ENCODE results near the gene GDF2.

The GDF2 gene

DNA sequence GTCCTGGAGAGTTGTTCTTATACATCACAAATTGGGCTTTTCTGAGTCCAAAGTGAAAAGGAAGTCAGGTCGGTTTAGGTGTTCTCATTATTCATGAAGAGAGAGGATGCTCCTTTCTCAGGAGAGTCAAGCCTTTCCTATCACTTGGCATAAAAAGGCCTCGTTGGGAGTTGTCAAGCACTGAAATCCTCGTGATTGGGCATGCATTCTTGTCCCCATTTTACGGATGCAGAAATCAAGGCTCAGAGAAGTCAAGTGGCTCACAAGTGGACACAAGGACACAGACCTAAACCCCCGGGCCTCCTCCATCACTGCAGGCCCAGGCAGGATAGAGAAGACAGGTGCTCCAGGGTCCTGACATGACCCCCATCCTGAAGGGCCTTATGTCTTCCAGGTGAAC, 34.5 kb downstream of the GDF2 start:
- DNase-seq: no peak

DNA sequence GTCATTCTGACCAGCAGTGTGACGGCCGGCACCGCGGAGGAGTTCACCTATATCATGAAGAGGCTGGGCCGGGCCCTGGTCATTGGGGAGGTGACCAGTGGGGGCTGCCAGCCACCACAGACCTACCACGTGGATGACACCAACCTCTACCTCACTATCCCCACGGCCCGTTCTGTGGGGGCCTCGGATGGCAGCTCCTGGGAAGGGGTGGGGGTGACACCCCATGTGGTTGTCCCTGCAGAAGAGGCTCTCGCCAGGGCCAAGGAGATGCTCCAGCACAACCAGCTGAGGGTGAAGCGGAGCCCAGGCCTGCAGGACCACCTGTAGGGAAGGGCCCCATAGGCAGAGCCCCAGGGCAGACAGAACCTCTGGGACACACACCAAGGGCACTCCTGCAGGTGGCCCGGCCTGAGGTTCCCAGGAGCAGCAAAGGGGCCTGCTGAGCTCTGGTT, 34.9 kb downstream of the GDF2 start:
- no peak for DNase-seq

DNA sequence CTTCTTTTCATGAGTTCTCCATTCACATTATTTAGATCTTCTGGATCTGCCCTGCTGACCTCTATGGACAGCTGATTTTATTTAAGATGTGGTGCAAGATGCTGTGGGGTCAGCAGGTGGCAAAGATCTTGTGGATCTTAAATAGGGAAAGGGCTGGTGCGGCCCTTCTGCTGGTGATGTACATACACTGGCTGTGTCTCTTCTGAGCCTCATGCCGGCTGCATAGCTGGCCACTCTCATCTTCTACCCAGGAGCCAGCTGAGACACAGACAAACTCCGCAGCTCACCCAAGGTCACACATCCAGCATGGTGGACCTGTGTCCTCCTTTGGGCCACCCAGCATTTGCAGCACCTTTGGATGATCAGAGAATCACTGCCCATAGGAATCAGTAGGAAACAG, 35.7 kb downstream of the GDF2 start:
- no peak for DNase-seq

DNA sequence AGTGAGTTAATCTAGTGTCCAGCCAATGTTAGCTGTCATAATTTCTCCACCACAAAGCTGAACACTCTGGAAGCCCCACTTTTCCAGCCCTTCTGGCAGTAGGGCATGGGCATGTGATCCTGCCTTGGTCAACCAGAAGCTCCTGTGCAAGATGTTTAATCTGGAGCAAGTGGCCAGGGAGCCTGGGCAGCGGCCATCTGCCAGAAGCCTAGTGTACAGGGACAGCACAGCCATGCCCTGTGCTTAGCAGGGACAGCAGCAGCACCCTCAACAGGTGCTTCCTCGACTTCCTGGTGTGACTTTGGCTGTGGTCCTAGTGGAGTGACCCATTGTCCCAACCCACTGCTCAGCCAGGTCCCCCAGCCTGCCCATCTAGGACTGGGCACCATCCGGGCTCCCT, 36.2 kb downstream of the GDF2 start:
- DNase-seq: no peak

DNA sequence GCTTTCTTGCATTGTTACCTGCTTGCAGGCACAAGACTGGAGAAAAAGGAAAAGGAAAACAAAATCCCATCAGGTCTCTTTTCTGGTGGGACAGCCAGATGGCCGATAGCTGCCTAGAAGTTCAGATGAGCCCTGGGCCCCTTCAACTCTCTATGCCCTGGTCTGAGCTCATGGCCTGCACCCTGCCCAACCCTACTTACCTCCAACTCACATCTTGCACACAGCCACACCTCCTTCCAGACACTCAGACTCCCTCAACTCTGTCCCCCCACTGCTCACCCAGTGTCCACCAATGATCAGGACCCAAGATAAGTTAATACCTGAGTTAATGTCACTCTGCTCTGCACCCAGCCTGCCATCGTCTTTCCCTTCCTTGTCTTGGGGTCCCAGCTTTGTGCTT, 36.8 kb downstream of the GDF2 start:
- no peak for DNase-seq

DNA sequence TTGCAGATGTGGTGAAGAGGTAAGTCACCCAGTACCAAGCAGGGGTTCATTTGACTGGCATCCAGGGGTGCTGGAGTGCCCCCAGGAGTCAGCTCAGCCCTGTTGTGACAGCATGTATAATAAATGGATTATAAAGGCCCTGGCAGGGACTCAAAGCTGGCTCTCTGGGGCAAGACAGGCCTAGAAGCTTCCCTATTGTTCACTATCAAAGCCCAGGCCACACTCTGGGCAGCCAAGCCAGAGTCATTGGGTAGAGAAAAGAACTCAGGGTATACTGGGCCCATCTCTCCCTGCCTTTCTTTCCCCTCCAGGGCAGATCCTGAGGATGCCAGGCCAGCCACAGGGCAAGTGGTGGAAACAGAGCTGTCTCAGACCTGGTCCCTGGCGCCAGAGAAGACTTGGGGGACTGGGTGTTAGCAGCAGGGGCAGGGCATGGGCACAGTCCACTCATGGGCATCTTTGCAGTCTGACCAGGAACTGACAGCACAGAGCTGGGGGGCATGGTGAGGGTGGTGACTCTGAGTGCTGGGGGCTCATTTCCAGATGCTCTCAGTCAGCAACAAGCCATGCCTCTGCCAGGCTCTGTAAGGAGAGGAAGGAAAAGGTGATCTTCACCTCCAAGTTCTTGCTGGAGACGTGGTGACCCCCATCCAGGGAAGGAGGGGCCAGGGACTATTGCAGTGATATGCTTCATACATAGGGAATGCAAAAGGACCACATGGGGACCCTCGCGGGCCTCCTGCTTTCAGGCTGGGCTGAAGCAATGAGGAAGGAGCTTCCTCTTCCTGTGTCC, 37.6 kb downstream of the GDF2 start:
- DNase-seq: no peak

DNA sequence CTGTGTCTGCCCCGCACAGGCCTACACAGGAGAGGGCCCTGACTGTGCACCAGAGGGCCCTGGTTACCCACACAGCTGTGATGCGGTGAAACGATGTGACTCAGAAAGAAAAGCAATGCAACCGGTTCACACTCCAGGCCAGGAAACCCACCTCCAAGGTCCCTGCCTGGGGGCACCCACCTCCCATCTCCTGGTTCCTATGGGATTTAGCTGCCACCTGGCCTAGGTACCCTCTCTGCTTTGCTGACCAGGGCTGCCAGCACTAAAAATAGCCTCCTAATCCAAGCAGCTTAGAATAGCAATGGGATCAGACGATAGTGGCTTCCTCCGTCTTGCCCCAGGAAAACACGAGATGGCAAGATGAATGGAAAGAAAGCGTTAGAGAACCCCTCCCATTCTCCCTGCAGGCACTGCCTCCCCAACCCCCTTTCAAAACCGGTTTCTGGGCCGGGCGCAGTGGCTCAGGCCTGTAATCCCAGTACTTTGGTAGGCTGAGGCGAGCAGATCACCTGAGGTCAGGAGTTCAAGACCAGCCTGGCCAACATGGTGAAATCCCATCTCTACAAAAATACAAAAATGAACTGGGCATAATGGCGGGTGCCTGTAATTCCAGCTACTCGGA, 38.3 kb downstream of the GDF2 start:
- no peak for DNase-seq

DNA sequence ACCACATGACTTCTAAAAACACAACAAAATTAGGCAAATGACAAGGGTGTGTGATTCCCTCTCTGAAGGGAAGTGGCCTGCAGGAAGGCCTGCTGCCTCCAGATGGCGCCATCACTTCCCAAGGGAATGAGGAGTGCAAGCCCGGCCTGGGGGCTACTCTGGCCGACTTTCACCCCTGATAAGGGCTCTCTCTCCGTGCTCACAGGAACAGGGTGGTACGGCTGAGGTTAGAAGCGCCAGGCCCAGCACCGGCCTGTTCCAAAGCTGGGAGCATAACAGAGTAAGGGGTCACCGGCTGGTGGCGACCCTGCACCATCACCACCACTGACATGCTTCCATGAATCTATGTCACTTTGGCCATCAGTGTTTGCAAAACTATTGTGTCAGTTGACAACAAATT, 39.0 kb downstream of the GDF2 start:
- DNase-seq: no peak

DNA sequence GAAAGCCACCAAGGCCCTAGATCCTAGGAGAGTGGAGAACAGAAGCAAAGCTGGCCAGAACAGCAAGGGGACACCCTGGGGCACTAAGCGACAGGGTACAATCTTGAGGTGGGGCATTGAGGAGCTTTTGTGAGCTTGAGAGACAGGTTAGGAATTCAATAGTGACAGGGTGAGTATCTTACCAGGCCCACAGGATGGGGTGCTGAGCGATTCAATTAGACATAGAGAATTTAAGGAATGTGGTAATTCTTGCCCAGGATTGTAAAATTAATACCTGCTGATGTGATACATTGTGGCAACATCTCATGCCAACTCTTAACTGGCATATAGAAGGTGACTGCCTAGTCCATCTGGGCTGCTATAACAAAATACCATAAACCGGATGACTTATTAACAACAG, 39.9 kb downstream of the GDF2 start:
- DNase-seq: no peak

DNA sequence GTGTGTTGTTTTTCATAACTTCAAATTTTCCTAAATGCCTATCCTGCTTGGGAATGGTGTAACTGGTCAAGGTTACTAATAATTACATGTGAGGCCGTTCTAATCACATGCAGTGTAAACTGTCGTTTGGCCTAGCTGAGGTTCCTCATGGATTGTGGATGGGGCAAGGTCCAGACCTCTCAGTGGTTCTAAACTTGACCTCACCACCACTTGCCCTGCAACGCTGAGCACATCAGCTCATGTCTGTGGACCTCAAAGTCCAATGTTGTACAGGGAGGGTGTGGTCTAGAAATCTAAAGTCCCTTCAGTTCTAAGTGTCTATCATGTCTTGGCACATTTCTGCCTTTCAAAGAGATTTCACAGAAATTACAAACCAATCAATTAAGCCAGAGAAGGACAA, 41.5 kb downstream of the GDF2 start:
- no peak for DNase-seq

DNA sequence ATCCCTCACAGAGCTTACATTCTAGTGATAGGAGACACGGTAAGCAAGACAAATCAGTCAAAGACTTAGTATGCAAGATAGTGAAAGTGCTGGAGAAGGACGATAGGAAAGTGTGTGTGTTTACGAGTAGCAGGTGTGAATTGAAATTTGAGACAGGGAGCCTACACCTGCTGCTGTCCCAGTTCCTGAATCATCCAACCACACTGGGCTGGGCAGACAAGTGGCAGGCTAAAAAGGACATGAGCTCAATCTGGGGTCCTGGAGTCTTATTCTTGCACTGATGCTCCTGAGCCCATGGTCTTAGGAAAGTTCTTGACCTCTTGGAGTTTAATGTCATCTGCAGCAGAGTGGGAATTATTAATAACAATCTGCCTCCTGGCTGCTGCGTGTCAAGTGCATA, 42.1 kb downstream of the GDF2 start:
- no peak for DNase-seq

DNA sequence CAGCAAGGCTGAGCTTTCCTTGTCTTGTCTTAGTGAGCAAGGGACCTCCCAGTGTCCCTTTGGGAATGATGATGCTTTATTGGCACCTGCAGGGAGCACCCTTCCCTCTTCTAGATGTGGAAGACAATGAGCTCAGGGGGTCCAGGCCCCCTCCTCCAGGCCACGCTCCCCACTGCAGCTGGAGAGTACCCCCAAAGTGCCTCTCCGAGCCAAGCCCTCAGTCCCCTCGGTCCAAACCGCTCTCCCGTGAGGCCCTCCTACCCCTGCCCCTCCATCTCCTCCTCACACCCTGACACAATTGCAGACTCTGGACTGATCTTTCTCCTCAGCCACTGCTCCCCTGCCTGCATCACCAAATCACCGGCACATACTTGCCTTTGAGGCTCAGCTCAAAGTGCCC, 42.7 kb downstream of the GDF2 start:
- no peak for DNase-seq

DNA sequence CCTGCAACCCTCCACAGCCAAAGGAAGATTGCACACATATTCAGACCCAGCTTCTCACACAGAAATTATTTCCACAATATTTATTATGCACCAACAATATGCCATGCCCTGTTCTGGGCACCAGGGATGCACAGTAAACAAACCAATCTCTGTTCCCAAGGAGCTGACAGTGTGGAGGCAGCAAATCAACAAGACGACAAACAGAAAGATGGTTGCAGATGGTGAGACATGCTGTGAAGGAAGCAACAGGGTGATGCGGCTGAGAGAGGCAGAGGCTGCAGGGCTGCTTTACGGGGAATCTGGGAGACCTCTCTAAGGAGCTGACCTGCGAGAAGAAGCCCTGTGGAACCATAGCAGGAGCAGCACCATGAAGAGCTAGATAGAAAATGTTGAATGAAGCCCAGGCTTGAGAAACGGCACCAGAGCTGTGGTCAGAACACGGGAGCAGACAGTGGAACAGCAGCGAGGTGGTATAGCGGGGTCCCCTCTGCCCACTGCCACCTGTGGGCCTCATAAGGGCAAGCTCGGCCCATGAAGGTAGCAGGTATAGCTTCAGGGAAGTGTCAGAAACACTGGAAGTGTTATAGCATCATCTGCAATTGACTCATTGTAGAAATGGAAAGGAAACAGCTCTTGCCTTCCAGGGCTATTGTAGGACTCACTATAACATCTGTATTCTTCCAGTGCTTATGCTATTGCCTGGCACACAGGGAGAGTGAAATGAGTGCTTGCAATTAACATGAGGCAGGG, 43.4 kb downstream of the GDF2 start:
- DNase-seq: no peak

DNA sequence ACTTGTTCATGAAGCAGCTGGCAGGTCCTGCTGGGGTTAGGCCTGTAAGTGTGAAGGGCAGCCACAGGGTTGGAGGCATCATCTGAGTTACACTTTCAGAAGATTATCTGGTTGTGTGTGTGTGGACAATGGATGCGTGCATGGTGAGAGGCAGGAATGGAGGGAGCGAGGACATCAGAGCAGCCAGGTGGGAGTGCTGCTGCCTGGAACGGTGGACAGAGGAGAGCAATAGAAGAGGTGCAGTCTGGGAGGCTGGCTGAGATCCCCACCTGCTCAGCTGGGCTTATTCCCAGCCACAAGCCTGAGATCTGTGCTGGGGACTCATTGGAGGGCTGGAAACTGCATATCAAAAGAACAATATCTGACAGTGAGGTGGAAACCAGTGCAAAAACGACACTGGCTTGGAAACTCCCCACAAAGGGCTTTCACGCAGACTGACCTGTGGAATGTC, 44.0 kb downstream of the GDF2 start:
- DNase-seq: no peak

DNA sequence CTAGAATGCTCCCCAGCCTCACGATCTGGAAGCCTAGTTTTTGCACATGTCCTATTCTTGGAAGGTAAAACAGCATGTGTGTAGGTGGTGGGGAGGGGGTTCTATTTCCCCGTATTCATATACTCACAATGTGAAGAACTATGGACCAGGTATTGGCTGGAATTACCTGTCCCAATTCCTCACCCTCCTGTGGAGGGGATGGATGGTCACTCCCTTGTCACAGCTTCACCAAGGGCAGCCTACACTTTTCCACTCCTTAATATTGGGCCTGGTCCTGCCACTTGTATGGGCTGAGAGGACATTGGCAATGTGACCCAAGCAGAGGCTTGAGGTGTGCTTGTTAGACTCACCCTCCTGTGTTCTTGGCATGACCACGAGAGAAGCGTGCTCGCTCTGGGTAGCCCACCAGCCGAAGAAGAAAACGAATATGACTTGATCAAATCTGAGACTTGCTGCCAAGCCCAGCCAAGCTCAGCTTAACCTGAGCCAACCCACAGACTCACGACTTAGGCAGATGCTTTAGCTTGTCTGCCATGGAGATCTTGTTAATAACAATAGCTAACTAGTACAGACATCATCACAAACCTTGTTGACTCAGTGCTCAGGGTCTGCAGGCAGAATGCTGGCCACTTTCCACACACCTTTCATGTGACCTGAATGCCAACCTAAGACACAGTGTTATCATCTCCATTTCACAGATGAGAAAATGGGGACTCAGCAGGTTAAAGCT, 44.6 kb downstream of the GDF2 start:
- DNase-seq: no peak

DNA sequence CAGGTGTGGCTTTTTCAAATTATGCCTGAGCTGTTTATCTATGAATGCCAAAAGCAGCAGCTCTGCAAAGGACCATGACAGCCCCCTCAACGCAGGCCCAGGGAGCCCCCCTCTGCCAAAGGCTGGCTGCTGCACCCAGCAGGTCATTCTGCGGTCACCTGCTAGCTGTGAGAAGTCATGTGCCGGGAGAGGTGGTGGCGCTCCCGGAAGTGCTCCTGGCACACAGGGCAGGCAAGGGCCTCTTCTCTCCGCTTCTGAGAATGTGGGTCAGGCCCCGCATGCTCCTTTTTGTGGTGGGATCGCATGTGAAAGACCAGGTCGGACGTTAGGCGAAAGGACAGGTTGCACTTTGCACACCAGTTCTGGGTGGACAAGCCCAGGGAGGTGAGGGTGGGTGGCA, 45.4 kb downstream of the GDF2 start:
- no peak for DNase-seq

DNA sequence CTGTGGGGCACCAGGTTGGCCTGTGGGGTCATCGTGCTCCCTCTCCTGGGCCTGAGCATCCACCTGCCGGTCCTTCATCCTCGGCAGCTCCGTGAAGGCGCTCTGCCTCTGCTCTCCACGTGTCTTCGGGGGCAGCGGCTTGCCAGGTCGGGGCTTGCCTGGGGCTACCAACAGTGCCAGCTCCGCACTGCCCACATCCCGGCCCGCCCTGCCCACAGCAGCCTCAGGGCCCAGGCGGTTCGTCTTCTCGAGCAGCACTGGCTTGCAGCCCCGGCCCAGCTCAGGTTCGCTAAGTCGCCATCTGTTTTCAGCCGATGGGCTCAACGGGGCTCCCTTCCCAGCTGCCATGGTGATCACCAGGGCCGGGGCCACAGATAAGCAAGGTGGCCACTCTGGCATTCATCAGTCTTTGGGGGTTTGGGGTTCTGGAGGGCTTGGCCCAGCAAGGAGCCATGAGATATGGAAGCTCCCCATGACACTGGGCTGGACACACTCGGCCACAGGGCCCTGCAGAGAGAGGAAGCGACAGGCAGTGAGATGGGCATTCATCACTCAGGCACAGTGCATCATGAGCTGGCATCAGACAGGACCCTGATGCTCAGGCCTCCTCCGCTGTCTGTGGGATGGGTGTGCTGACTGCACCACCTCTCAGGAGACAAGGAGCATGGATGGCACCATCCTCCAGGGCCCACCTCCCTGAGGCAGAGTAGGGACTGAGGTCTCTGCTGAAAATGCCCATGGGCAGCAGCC, 46.4 kb downstream of the GDF2 start:
- no peak for DNase-seq

DNA sequence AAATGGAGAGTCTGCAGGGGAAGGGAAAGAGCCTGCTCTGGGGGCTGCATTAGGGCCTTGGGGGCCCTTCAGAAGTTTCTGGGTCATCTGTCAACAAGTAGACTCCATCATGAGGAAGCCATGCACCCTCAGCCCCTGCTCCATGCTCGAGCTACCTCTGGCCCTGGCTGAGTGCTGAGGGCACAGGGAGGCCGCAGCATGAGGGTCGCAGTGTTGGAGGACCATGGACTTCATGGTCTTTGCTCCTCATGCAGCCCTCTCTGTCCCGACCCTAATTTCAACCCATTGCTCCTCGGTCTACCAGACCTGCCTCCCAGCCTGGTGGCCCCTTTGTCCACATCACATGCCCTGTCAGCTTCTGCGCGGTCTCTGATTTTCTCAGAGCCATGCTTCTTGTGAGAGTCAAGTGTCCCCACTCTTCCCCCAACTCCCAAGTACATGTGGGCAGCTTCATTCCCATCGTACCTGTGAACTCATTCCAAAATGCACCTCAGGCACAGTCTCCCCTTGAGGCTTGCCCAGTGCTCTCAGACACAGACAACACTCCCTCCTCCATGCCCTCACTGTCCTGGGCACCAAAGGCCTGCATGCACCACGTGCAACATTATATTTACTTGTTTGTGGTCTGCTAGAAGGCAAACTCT, 47.1 kb downstream of the GDF2 start:
- no peak for DNase-seq

DNA sequence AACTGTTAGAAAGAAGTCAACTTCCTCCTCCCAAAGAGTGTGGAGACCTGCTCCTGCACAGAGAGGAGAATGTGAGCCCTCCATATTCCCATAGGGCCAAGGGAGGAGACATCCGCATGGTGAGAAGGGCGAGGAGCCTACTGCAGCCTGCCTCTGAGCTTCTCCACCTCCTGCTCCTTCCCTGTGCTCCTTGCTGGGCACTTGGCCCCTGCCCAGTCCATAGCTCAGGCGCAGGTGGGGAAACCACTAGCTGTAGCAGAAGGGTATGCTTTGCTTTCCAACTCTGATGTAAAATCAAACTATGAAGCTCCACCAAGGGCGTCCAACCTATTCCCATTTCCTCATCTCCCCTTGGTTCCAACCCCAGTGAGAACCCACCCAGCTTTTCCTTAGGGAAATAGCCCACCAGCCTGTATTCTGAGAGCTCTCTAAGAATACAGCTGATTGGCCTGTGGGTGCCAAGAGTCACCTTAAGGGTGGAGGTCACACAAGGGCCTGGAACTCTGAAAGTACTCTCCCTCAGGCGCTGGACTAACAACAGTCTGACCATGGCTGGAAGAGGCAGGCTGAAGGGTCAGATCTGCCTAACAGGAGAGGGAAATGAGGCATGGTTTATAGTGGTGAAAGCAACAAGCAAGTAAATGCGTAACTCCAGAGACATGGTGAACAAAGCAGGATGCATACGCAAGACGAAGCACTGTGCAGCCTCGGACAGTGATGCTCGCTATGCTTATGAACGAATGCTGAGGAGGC, 47.9 kb downstream of the GDF2 start:
- DNase-seq: no peak

DNA sequence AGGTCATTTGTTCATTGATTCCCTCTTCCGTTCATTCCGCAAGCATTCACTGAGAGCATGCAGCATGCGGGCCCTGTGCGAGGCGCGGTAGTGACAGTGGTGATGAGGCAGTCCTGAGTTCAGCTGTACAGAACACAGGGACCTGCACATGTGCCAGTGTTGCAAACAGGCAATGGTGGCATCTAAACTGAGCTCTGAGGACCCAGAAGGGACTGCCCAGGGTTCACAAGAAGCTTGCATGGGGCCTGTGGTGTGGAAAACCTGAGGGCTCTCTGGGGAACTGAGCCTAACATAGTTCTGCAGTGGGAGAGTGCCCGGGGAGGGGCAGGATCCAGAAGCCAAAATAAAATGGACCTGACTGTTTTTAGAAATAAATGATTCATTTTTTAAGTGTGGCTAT, 48.6 kb downstream of the GDF2 start:
- DNase-seq: no peak
